ENCODE results near the gene KRT85.

Gene KRT85

GRCh38 chr12:52364901-52365489, 2.3 kb downstream of the KRT85 start:
- no peak for DNase-seq

GRCh38 chr12:52364061-52364460, 3.2 kb downstream of the KRT85 start:
- DNase-seq: no peak

- no peak for DNase-seq
Observed at GRCh38 chr12:52363111-52363679, 4.1 kb downstream of the KRT85 start.

- DNase-seq: no peak
Observed at GRCh38 chr12:52362118-52362726, 5.1 kb downstream of the KRT85 start.

GRCh38 chr12:52361553-52361952, 5.7 kb downstream of the KRT85 start:
- DNase-seq: no peak

- no peak for DNase-seq
Observed at GRCh38 chr12:52360663-52361271, 6.5 kb downstream of the KRT85 start.

- no peak for DNase-seq
Observed at GRCh38 chr12:52360106-52360662, 7.1 kb downstream of the KRT85 start.

GRCh38 chr12:52359621-52360061, 7.6 kb downstream of the KRT85 start:
- peak in 3 of 4 experiments; percentile 8 to 20 (median 20) for DNase-seq

- no peak for DNase-seq
Observed at GRCh38 chr12:52358575-52359350, 8.5 kb downstream of the KRT85 start.

- DNase-seq: no peak
Observed at GRCh38 chr12:52356762-52357580, 10.3 kb downstream of the KRT85 start.

GRCh38 chr12:52356031-52356761, 11.1 kb downstream of the KRT85 start:
- no peak for DNase-seq

GRCh38 chr12:52355176-52355575, 12.1 kb downstream of the KRT85 start:
- no peak for DNase-seq

GRCh38 chr12:52354200-52354599, 13.1 kb downstream of the KRT85 start:
- DNase-seq: no peak

- DNase-seq: no peak
Observed at GRCh38 chr12:52353766-52354165, 13.5 kb downstream of the KRT85 start.

- DNase-seq: peak in 1 of 4 experiments; percentile 13
Observed at GRCh38 chr12:52352951-52353350, 14.3 kb downstream of the KRT85 start.

GRCh38 chr12:52351196-52352059, 15.9 kb downstream of the KRT85 start:
- DNase-seq: no peak

GRCh38 chr12:52350786-52351185, 16.5 kb downstream of the KRT85 start:
- DNase-seq: no peak

- DNase-seq: no peak
Observed at GRCh38 chr12:52350021-52350620, 17.2 kb downstream of the KRT85 start.

GRCh38 chr12:52349196-52349595, 18.1 kb downstream of the KRT85 start:
- DNase-seq: peak in 1 of 4 experiments; percentile 21
